Measurements from ENCODE around the gene RAP1GDS1.

GRCh38 chr4:98326168-98326567, 65.0 kb downstream of the RAP1GDS1 start:
- TF ChIP-seq POLR2A (IDR thresholded peaks at IDR 0.05), result no peak
- TF ChIP-seq, protein P1, sequence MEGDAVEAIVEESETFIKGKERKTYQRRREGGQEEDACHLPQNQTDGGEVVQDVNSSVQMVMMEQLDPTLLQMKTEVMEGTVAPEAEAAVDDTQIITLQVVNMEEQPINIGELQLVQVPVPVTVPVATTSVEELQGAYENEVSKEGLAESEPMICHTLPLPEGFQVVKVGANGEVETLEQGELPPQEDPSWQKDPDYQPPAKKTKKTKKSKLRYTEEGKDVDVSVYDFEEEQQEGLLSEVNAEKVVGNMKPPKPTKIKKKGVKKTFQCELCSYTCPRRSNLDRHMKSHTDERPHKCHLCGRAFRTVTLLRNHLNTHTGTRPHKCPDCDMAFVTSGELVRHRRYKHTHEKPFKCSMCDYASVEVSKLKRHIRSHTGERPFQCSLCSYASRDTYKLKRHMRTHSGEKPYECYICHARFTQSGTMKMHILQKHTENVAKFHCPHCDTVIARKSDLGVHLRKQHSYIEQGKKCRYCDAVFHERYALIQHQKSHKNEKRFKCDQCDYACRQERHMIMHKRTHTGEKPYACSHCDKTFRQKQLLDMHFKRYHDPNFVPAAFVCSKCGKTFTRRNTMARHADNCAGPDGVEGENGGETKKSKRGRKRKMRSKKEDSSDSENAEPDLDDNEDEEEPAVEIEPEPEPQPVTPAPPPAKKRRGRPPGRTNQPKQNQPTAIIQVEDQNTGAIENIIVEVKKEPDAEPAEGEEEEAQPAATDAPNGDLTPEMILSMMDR (IDR thresholded peaks at IDR 0.05), result no peak

All from adrenal gland (tissue), 5 donors.